Trophoblast cell (in vitro differentiated cells and primary cell): ENCODE data around the gene KCNT1.
A peak's percentile ranks its signal among the peaks of the same experiment; 100 is the strongest.

Experiments
- DNase-seq, 2 donors: peaks; one replicate each; pipeline ENCODE4 v3.0.0-alpha.2; 2016
- H2AFZ ChIP-seq: 2 replicates; pipeline ENCODE4 v1.6.1; 2013; ENCODE audit warnings: low read length, moderate library complexity, mild to moderate bottlenecking; ENCODE audit not compliant: insufficient read depth, poor library complexity
- H2AK5ac ChIP-seq: 2 replicates; pipeline ENCODE4 v1.6.1; 2013; ENCODE audit warnings: mild to moderate bottlenecking, low read length
- H2BK120ac ChIP-seq: 2 replicates; pipeline ENCODE4 v1.6.1; 2013; ENCODE audit warnings: low read length, mild to moderate bottlenecking, moderate library complexity; ENCODE audit not compliant: insufficient read depth, poor library complexity
- H2BK12ac ChIP-seq: 2 replicates; pipeline ENCODE4 v1.6.1; 2013; ENCODE audit warnings: mild to moderate bottlenecking, low read length, moderate library complexity
- H2BK5ac ChIP-seq: 2 replicates; pipeline ENCODE4 v1.6.1; 2013; ENCODE audit warnings: low read length, low read depth, moderate library complexity, mild to moderate bottlenecking; ENCODE audit not compliant: poor library complexity
- H3K14ac ChIP-seq: 2 replicates; pipeline ENCODE4 v1.6.1; 2013; ENCODE audit warnings: mild to moderate bottlenecking, low read length
- H3K18ac ChIP-seq: 2 replicates; pipeline ENCODE4 v1.6.1; 2013; ENCODE audit warnings: mild to moderate bottlenecking, low read length
- H3K23ac ChIP-seq: 2 replicates; pipeline ENCODE4 v1.6.1; 2013; ENCODE audit warnings: low read length
- H3K27ac ChIP-seq: 2 replicates; pipeline ENCODE4 v1.5.1; 2013; ENCODE audit warnings: low read depth, mild to moderate bottlenecking, inconsistent platforms, low read length, moderate library complexity
- H3K27me3 ChIP-seq: 2 replicates; pipeline ENCODE4 v1.6.1; 2013; ENCODE audit warnings: inconsistent platforms, mild to moderate bottlenecking, low read length, moderate library complexity; ENCODE audit not compliant: insufficient read depth
- H3K36me3 ChIP-seq, 2 experiments: 1 replicate in 1 of 2; 2 replicates in 1 of 2; pipeline ENCODE4 v1.6.1; 2013; ENCODE audit warnings: low read length in 2 of 2, mild to moderate bottlenecking in 2 of 2, moderate library complexity in 1 of 2; ENCODE audit not compliant: insufficient read depth in 2 of 2, control insufficient read depth in 1 of 2
- H3K4ac ChIP-seq: 2 replicates; pipeline ENCODE4 v1.6.1; 2013; ENCODE audit warnings: low read depth, mild to moderate bottlenecking, low read length, moderate library complexity
- H3K4me1 ChIP-seq, 2 experiments: 1 replicate in 1 of 2; 2 replicates in 1 of 2; pipeline ENCODE4 v1.6.1; 2013; ENCODE audit warnings: low read length in 2 of 2, mild to moderate bottlenecking in 2 of 2, moderate library complexity in 1 of 2; ENCODE audit not compliant: insufficient read depth in 2 of 2, control insufficient read depth in 1 of 2
- H3K4me2 ChIP-seq: 2 replicates; pipeline ENCODE4 v1.6.1; 2013; ENCODE audit warnings: inconsistent platforms, mild to moderate bottlenecking, low read length, moderate library complexity
- H3K4me3 ChIP-seq: 2 replicates; pipeline ENCODE4 v1.5.1; 2013; ENCODE audit warnings: mild to moderate bottlenecking, low read depth, low read length, inconsistent platforms
- H3K79me1 ChIP-seq: one replicate; pipeline ENCODE4 v1.6.1; 2013; ENCODE audit warnings: low read length
- H3K79me2 ChIP-seq: 2 replicates; pipeline ENCODE4 v1.6.1; 2013; ENCODE audit warnings: low read length, mild to moderate bottlenecking; ENCODE audit not compliant: control insufficient read depth, insufficient read depth, poor library complexity
- H3K9ac ChIP-seq: 2 replicates; pipeline ENCODE4 v1.6.1; 2013; ENCODE audit warnings: mild to moderate bottlenecking, low read length
- H3K9me3 ChIP-seq: 2 replicates; pipeline ENCODE4 v1.6.1; 2013; ENCODE audit warnings: low read depth, mild to moderate bottlenecking, control low read depth, inconsistent platforms, low read length; ENCODE audit not compliant: insufficient read depth
- H4K12ac ChIP-seq: 2 replicates; pipeline ENCODE4 v1.6.1; 2013; ENCODE audit warnings: low read depth, mild to moderate bottlenecking, low read length, moderate library complexity
- H4K8ac ChIP-seq: 2 replicates; pipeline ENCODE4 v1.6.1; 2013; ENCODE audit warnings: low read depth, mild to moderate bottlenecking, low read length, moderate library complexity
- H4K91ac ChIP-seq: one replicate; pipeline ENCODE4 v1.6.1; 2013; ENCODE audit warnings: low read depth, mild to moderate bottlenecking, low read length, moderate library complexity
- WGBS: extraction: QIAGEN DNeasy Blood & Tissue Kit; methylation state at CpG from one replicate; pipeline ENCODE4 v1.1.7; 2013; ENCODE audit warnings: missing lambda C conversion rate; ENCODE audit not compliant: insufficient read length, insufficient coverage; ENCODE audit errors: extremely low coverage; 5-methylcytosine and 5-hydroxymethylcytosine counted together

KCNT1 gene

DNA sequence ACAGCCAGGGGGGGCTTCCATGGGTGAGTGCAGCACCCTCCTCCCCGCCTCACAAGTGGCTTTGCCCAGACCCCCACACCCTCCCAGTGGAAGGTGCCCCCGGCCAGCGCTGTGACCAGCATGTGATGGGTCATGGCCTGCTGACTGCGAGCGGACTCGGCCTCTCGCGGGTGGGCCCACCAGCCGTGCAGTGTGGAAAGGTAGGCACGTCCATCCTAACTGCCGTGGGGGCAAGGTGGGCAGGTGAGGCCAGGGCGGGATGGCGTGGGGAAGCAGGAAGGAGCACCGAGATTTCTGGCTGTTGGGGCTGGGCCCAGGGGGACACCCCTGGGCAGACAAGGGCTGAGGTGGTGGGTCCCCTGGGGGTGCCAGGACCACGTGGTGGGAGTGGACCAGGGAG is 14.8 kb upstream of the KCNT1 start:
- Histone ChIP-seq H4K12ac (no peak overlapping the region), H2BK12ac (no peak overlapping the region), H4K91ac (no peak overlapping the region), H3K27ac (no peak overlapping the region), H3K79me1 (no peaks in the 10 kb centered on the region), H3K4me1 (no peaks in the 10 kb centered on the region), H3K9ac (no peak overlapping the region), H2AFZ (no peak overlapping the region), H2BK5ac (no peak overlapping the region), H2AK5ac (no peak overlapping the region), H3K4me3 (no peak overlapping the region), H3K36me3 (no peaks in the 10 kb centered on the region), H2BK120ac (no peak overlapping the region), H3K27me3 (no peaks in the 10 kb centered on the region), H3K23ac (no peak overlapping the region), H3K9me3 (peaks cover 11% of the 10 kb centered on the region), H4K8ac (no peak overlapping the region), H3K4ac (no peak overlapping the region), H3K4me2 (no peak overlapping the region), H3K79me2 (no peaks in the 10 kb centered on the region), H3K14ac (no peak overlapping the region), H3K18ac (no peak overlapping the region)
- no peak for DNase-seq
- WGBS: no CpG with 5 or more reads among the region's 15 CpGs

DNA sequence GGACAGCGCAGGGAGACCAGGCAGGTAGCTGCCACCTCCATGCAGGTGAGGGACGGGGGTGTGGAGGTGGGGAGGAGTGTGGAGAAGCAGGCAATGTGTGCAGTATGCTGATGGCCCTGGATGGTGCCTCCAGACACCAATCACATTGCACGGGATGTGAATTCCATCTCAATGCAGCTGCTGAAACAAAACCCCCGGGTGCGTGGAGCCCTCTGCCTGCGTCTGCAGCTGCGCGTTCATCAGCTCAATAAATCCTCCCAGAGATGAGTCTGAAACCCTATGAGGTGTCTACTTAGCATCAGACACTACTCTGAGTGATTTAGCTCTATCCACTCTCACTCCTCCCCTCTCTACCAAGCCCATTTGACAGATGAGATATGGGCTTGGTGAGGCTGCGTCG is 13.0 kb upstream of the KCNT1 start:
- no peaks in the 10 kb centered on the region for H3K79me1 ChIP-seq
- H3K79me2 ChIP-seq: no peaks in the 10 kb centered on the region
- no peak overlapping the region for H2BK120ac ChIP-seq
- no peak overlapping the region for H3K9ac ChIP-seq
- H3K4me3 ChIP-seq: no peak overlapping the region
- no peak overlapping the region for H2AK5ac ChIP-seq
- H3K27me3 ChIP-seq: no peaks in the 10 kb centered on the region
- H3K9me3 ChIP-seq: peaks cover 11% of the 10 kb centered on the region
- H3K4me2 ChIP-seq: no peak overlapping the region
- H2AFZ ChIP-seq: no peak overlapping the region
- H3K27ac ChIP-seq: no peak overlapping the region
- H4K12ac ChIP-seq: no peak overlapping the region
- DNase-seq: no peak
- H3K4me1 ChIP-seq: no peaks in the 10 kb centered on the region
- no peak overlapping the region for H3K14ac ChIP-seq
- H4K8ac ChIP-seq: no peak overlapping the region
- H2BK12ac ChIP-seq: no peak overlapping the region
- no CpG with 5 or more reads among the region's 10 CpGs for WGBS
- H3K36me3 ChIP-seq: no peaks in the 10 kb centered on the region
- H4K91ac ChIP-seq: no peak overlapping the region
- H2BK5ac ChIP-seq: no peak overlapping the region
- no peak overlapping the region for H3K18ac ChIP-seq
- H3K4ac ChIP-seq: no peak overlapping the region
- H3K23ac ChIP-seq: no peak overlapping the region

DNA sequence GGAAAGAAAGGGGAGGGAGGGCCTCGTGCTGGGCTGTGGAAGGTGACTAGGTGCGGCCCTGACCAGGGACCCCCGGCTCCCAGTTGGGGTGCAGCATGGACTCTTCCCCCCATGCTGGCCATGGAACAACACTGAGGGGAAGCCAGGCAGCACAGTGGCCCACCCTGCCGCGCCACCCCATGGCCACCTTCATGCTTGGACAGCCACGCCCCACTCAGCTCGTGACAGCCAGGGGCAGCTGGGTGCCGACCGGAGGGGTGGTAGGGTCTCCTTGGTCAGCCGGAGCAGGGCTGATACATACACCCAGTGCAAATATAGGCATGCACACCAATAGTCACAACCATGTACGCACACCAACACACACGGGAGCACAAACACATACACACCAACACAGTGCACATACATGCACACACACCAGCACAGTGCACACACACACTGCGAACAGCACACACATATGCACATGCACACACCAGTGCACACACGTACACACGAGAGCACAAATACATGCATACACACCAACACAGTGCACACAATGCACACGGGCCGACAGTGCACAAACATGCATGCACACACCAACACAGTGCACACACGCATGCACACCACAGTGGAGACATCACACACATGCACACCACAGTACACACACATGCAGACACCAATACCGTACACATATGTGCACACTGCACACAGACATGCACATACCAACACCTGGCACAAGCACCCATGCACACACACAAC is 11.0 kb upstream of the KCNT1 start:
- Histone ChIP-seq H3K79me2 (no peaks in the 10 kb centered on the region), H3K27ac (no peak overlapping the region), H3K27me3 (no peaks in the 10 kb centered on the region), H3K18ac (no peak overlapping the region), H4K91ac (no peak overlapping the region), H2BK12ac (no peak overlapping the region), H3K79me1 (no peaks in the 10 kb centered on the region), H4K8ac (no peak overlapping the region), H3K9ac (no peak overlapping the region), H3K4ac (no peak overlapping the region), H3K9me3 (peaks cover 11% of the 10 kb centered on the region), H3K4me1 (no peaks in the 10 kb centered on the region), H2BK120ac (no peak overlapping the region), H3K23ac (no peak overlapping the region), H2BK5ac (no peak overlapping the region), H2AK5ac (no peak overlapping the region), H3K36me3 (no peaks in the 10 kb centered on the region), H2AFZ (no peak overlapping the region), H4K12ac (no peak overlapping the region), H3K4me3 (peak overlapping the region; percentile 57), H3K4me2 (no peak overlapping the region), H3K14ac (no peak overlapping the region)
- no peak for DNase-seq
- no CpG with 5 or more reads among the region's 19 CpGs for WGBS

DNA sequence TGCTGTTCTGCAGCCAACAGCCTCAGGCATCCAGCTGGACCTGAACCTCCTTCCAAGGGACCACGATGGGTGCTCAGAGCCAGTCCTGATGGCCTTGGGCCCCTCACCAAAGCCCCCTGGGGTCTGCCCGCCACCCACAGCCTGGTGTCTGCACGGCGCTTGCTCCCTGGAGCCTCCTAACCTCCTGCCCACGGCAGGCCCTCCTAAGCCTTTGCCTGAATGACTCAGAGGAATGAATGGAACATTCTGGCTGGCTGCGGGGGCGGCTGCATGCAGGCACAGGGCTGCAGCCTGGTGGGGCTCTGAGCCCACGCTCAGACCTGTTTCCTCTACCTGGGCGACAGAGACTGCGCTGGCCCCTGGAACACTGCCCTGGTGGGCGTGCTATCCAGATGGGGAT is 9.6 kb upstream of the KCNT1 start:
- Histone ChIP-seq H2BK12ac (no peak overlapping the region), H4K91ac (no peak overlapping the region), H3K27ac (no peak overlapping the region), H4K8ac (no peak overlapping the region), H3K9me3 (peaks cover 10% of the 10 kb centered on the region), H4K12ac (no peak overlapping the region), H3K36me3 (no peaks in the 10 kb centered on the region), H3K4me2 (no peak overlapping the region), H3K18ac (no peak overlapping the region), H2AFZ (no peak overlapping the region), H3K23ac (no peak overlapping the region), H3K9ac (no peak overlapping the region), H3K4me1 (no peaks in the 10 kb centered on the region), H2AK5ac (no peak overlapping the region), H3K4me3 (no peak overlapping the region), H2BK5ac (no peak overlapping the region), H3K79me1 (no peaks in the 10 kb centered on the region), H3K14ac (no peak overlapping the region), H3K27me3 (no peaks in the 10 kb centered on the region), H2BK120ac (no peak overlapping the region), H3K4ac (no peak overlapping the region), H3K79me2 (no peaks in the 10 kb centered on the region)
- WGBS: no CpG with 5 or more reads among the region's 11 CpGs
- no peak for DNase-seq
